Chondrocyte (in vitro differentiated cells): Measurements from ENCODE around the gene NELL1. TPM values are rescaled to one million over a fixed set of nuclear protein-coding genes. Genes with fewer than 3 reads are reported as not detected.

Source experiments
- DNase-seq: peaks from one replicate; pipeline ENCODE4 v3.0.0; 2021; ENCODE audit warnings: mixed read lengths, low spot score
- H3K27ac Mint-ChIP-seq: one replicate; pipeline ENCODE4 v1.8.0; 2021; ENCODE audit warnings: mild to moderate bottlenecking, moderate library complexity, mixed read lengths; ENCODE audit not compliant: unreplicated experiment
- H3K27me3 Mint-ChIP-seq: 2 replicates; pipeline ENCODE4 v1.8.0; 2021; ENCODE audit warnings: low read depth, mixed read lengths
- H3K36me3 Mint-ChIP-seq: 2 replicates; pipeline ENCODE4 v1.8.0; 2021; ENCODE audit warnings: low read depth, mixed read lengths
- H3K4me1 Mint-ChIP-seq: 2 replicates; pipeline ENCODE4 v1.8.0; 2021; ENCODE audit warnings: low read depth, mild to moderate bottlenecking, mixed read lengths
- H3K4me3 Mint-ChIP-seq: one replicate; pipeline ENCODE4 v1.8.0; 2021; ENCODE audit warnings: mild to moderate bottlenecking, moderate library complexity, mixed read lengths; ENCODE audit not compliant: unreplicated experiment
- H3K9me3 Mint-ChIP-seq: 2 replicates; pipeline ENCODE4 v1.8.0; 2021; ENCODE audit warnings: low read depth, mixed read lengths
- total RNA-seq: library from RNA; stranded (reverse); gene quantifications from 3 replicates; pipeline ENCODE4 v1.2.1, GENCODE V29; 2021
- TF ChIP-seq, protein P1 (sequence below): fragments of 200-600 bp; sonication (generic); IDR thresholded peaks from 2 replicates; pipeline ENCODE4 v1.5.0; 2021; ENCODE audit warnings: antibody characterized with exemption, mild to moderate bottlenecking, moderate library complexity

NELL1 gene
- total RNA-seq, 1 donor from 2014 or later, result not detected

DNA sequence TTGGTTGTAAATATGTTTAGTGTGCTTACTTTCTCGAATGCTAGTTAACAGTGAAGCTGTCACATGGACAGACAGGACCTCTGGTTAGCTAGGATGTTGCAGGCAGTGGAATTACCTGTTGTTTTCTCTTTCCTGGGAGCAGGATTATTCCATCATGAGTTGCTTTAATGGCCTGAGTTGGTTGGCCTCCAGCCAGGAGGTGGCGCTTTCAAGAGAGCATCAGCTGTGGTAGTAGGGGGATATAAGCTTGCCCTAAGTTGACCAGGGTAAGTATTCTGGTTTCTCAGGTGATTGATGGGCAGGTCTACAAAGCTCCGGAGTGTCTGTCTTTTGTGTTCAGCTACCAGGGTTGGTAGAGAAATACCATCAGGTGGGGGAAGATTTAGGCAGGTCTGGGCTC lies 43.5 kb downstream of the NELL1 start:
- TF ChIP-seq, protein P1, sequence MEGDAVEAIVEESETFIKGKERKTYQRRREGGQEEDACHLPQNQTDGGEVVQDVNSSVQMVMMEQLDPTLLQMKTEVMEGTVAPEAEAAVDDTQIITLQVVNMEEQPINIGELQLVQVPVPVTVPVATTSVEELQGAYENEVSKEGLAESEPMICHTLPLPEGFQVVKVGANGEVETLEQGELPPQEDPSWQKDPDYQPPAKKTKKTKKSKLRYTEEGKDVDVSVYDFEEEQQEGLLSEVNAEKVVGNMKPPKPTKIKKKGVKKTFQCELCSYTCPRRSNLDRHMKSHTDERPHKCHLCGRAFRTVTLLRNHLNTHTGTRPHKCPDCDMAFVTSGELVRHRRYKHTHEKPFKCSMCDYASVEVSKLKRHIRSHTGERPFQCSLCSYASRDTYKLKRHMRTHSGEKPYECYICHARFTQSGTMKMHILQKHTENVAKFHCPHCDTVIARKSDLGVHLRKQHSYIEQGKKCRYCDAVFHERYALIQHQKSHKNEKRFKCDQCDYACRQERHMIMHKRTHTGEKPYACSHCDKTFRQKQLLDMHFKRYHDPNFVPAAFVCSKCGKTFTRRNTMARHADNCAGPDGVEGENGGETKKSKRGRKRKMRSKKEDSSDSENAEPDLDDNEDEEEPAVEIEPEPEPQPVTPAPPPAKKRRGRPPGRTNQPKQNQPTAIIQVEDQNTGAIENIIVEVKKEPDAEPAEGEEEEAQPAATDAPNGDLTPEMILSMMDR, result no peak
- no peak overlapping the region for H3K4me3 Mint-ChIP-seq
- no peak for DNase-seq
- no peak overlapping the region for H3K27ac Mint-ChIP-seq
- no peaks in the 10 kb centered on the region for H3K4me1 Mint-ChIP-seq
- H3K9me3 Mint-ChIP-seq, result peaks cover 16% of the 10 kb centered on the region
- H3K36me3 Mint-ChIP-seq, result no peaks in the 10 kb centered on the region
- no peaks in the 10 kb centered on the region for H3K27me3 Mint-ChIP-seq

DNA sequence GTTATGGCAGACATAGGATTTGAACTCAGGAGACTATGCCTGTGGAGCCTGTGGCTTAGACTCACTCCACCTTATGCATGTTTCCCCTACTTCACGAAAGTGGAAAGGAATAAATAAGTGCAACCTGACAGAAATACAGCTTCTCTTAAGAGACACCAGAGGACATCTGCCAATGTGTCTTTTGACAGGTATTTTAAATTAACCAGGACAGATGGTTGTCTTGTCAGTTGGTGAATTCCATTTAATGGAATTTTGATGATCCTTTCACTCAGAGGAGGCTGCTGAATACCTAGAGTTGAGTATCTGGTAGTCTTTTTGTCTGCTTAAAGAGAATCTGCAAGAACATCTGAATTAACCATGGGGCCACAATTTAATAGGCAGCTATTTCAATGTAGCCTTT lies 46.1 kb downstream of the NELL1 start:
- H3K4me1 Mint-ChIP-seq, result no peaks in the 10 kb centered on the region
- H3K4me3 Mint-ChIP-seq, result no peak overlapping the region
- TF ChIP-seq, protein P1, result no peak
- no peaks in the 10 kb centered on the region for H3K36me3 Mint-ChIP-seq
- peaks cover 4% of the 10 kb centered on the region for H3K9me3 Mint-ChIP-seq
- no peak overlapping the region for H3K27ac Mint-ChIP-seq
- H3K27me3 Mint-ChIP-seq, result no peaks in the 10 kb centered on the region
- no peak for DNase-seq

DNA sequence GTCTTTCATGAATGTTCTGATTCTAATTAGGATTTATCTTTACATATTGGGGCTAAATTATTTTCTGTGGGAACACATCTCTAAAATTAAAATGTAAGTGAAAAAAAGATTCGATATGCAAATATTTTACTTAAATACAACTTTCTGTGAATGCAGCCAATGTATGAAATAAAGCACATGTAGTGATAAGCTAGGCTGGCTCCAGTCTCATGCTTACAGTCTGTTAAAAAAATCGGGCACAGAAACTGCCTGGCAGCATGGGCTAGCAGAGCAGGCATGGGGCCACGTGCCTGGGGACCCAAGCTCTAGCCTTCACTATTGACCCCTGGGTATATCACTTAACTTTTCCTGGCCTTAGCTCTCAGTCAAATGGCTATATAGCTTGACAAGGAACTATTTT lies 46.5 kb downstream of the NELL1 start:
- no peaks in the 10 kb centered on the region for H3K27me3 Mint-ChIP-seq
- H3K4me1 Mint-ChIP-seq, result no peaks in the 10 kb centered on the region
- H3K4me3 Mint-ChIP-seq, result no peak overlapping the region
- H3K27ac Mint-ChIP-seq, result no peak overlapping the region
- no peak for DNase-seq
- H3K36me3 Mint-ChIP-seq, result no peaks in the 10 kb centered on the region
- TF ChIP-seq, protein P1, result no peak
- peaks cover 4% of the 10 kb centered on the region for H3K9me3 Mint-ChIP-seq

DNA sequence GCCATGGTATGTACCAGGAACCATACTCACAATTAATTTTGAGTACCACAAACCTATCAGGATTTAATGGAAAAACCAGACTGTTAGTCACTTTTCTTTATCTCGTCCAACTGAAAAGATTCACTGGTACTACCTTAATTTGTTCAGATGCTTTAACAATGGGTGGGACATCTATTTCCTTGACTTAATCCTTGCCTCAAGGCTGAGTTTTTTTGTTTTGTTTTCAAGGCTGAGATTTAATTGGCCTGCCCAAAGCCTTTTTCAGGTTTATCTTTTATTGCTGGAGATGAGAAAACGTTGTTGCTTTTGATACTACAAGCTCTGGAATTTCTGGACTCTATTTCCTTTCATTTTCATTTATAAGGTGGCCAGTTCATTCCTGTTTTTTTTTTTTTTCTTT lies 50.4 kb downstream of the NELL1 start:
- peaks cover 6% of the 10 kb centered on the region for H3K9me3 Mint-ChIP-seq
- no peak for DNase-seq
- no peaks in the 10 kb centered on the region for H3K4me1 Mint-ChIP-seq
- no peaks in the 10 kb centered on the region for H3K36me3 Mint-ChIP-seq
- no peak overlapping the region for H3K27ac Mint-ChIP-seq
- H3K27me3 Mint-ChIP-seq, result no peaks in the 10 kb centered on the region
- TF ChIP-seq, protein P1, result no peak
- H3K4me3 Mint-ChIP-seq, result no peak overlapping the region

DNA sequence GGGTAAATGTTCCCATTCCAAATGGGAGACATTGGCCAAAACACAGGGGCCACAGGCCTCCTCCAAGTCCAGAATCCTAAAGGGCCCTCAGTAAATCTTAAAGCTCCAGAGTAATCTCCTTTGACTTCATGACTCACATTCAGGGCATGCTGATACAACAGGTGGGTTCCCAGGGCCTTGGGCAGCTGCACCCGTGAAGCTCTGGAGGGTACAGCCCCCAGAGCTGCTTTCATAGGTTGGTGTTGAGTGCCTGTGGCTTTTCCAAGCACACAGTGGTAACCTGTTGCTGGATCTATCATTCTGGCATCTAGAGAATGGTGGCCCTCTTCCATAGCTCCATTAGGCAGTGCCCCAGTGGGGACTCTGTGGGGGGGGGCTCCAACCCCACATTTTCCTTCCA lies 54.0 kb downstream of the NELL1 start:
- no peak overlapping the region for H3K4me3 Mint-ChIP-seq
- TF ChIP-seq, protein P1, result no peak
- H3K27ac Mint-ChIP-seq, result no peak overlapping the region
- H3K36me3 Mint-ChIP-seq, result no peaks in the 10 kb centered on the region
- peaks cover 11% of the 10 kb centered on the region for H3K9me3 Mint-ChIP-seq
- no peaks in the 10 kb centered on the region for H3K27me3 Mint-ChIP-seq
- H3K4me1 Mint-ChIP-seq, result no peaks in the 10 kb centered on the region
- no peak for DNase-seq
